ENCODE measurements around the gene NECAB3.

NECAB3 gene

DNA sequence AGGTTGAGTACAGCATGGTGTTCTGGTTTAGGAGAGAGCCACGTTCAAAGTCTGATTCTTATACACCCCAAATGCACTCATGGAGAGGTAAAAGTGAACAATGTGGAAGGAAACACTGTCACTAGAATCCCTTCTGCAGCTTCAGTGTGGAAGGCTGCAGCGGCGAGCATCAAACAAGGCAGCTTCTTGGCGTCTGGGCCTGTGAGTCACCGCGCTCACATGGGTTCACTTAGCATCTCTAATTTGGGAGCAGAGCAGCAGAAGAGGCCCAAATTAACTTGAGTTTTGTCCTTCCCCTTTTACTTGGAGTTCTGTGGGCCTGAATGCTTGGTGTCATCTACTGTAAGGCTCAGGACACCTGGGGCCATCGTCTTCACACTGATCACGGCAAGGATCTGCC lies 22.9 kb upstream of the NECAB3 start:
- DNase-seq (ENCODE audit: low read depth), result no peak

GRCh38 chr20:33696448-33696847 lies 22.2 kb upstream of the NECAB3 start:
- no peak for DNase-seq (ENCODE audit: low read depth)

- DNase-seq (ENCODE audit: low read depth), result no peak
These were observed 20.4 kb upstream of the NECAB3 start for GRCh38 chr20:33694639-33695012.

DNA sequence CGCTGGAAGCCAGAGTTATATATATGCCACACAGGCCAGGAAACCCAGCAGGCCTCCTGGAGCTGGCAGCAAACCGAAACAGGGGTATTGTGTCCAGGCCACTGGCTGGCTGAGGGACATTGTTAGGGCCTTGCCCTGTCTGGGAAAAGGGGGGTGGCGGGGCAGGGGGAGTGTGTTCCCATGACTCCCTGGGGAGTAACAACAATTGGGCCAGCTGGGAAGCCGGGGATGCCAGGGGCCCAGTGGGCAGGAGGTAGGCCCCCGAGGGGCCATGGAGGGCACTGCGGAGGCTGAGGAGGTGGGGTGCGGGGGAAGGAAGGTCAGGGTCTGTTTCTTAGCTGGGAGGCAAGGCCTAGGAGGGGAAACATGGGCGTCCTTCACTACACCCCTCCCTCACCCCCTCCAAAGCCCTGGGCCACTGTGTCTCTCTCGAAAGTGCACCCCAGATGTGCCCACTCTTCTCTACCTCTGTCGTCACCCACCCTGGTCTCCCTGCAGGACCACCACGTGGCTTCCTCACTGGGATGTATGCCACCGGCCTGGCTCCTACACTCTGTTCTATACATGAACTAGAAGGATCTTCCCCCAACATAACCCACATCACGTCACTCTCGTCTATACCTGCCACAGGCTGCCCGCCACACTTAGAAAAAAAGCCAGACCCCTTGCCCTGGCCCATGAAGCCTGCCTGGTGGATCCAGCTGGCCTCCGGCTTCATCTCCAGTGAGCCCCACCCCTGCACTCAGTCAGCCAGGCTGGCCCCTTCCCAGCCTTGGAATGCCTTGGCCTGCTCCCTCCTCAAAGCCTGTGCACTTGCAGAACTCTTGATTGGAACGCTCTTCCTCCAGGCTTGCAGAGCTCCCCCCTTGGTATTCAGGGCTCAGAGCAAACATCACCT lies 19.8 kb upstream of the NECAB3 start:
- no peak for DNase-seq (ENCODE audit: low read depth)

- no peak for DNase-seq (ENCODE audit: low read depth)
These were observed 19.1 kb upstream of the NECAB3 start for GRCh38 chr20:33693289-33693688.

GRCh38 chr20:33689973-33690372 lies 15.7 kb upstream of the NECAB3 start:
- peak; percentile 33 for DNase-seq (ENCODE audit: low read depth)

GRCh38 chr20:33689493-33689892 lies 15.3 kb upstream of the NECAB3 start:
- DNase-seq (ENCODE audit: low read depth), result no peak

GRCh38 chr20:33688938-33689424 lies 14.8 kb upstream of the NECAB3 start:
- no peak for DNase-seq (ENCODE audit: low read depth)

DNA sequence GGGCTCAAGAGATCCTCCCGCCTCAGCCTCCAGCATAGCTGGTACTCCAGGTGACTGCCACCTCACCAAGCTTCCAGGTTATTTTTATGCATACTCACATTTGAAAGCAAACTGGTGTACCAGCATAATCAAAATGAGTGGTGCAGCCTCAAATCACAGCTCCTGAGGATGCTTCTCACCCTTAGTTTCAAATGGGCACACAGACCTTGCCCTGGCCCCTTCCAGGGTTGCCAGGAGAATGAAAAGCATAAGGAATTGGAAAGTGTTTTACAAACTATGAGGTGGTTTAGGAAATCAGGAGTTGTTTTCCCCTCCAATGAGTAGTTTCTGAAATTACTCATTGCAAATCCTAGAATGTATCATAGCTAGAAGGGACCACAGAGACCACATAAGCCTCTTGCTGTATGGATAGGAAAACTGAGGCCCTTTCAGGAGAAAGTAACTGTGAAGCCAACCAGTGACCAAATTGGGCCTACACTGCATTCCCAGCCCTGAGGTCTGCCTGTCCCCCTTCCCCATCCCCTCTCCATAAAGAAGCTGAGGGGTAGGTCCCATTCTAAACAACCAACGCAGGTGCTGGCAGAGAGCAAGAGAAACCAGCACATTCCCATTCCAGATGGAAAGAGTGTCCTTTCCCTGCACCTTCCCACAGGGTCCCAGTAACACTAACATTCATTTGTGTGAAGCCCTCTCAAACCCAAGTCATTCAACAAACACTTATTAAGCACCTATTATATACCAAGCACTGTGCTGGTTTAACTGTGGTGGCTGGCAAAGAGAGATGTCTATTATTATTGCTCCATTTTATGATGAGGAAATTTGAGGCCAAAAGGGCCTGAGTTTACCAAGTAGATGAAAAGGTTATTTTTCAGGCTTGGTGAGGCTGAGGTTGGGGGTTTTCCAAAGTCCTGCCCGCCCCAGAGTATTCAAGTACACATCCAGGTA lies 14.0 kb upstream of the NECAB3 start:
- no peak for DNase-seq (ENCODE audit: low read depth)

GRCh38 chr20:33687370-33687915 lies 13.2 kb upstream of the NECAB3 start:
- no peak for DNase-seq (ENCODE audit: low read depth)

GRCh38 chr20:33686984-33687366 lies 12.7 kb upstream of the NECAB3 start:
- DNase-seq (ENCODE audit: low read depth), result no peak

- peak; percentile 89 for DNase-seq (ENCODE audit: low read depth)
These were observed 12.1 kb upstream of the NECAB3 start, which contains the start of gene E2F1 for GRCh38 chr20:33686100-33686983. Gene E2F1, minus strand, starts transcription at chr20:33686385. Its CDS starts 121 bp downstream, at chr20:33686264.

DNA sequence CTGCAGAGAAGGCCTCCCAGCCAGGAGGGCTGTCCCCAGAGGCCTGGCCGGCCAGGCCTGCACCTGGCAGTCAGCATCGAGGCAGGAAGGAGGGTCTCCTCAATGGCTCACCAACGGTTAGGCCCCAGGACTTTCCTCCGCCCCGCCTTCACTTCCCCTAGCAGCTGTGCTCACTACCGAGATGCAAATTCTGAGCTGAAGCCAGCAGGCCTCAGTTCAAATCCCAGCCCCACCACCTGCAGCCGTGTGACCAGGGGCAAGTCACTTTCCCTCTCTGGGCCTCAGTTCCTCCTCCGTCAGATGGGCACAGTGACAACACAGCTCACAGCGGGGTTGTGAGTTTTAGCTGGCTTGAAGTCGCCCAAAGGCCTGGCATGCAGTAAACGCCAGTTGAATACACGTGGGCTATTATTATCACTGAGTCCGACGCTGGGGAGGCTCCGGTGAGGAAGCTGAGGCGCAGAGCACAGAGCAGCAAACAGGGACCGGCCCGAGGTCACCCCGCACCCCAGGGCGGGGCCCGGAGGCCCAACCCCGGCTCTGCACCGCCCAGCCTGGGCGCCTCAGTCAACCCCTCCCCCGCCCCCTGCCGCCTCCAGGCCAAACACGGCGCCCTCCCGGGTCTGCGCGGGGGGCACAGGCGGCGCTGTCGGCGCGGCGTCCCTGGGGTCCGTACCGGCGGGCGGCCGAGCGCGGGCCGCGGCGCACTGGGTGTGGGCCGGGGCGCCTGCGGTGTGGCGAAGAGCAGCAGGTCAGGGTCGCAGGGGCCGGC lies 11.3 kb upstream of the NECAB3 start:
- no peak for DNase-seq (ENCODE audit: low read depth)

DNA sequence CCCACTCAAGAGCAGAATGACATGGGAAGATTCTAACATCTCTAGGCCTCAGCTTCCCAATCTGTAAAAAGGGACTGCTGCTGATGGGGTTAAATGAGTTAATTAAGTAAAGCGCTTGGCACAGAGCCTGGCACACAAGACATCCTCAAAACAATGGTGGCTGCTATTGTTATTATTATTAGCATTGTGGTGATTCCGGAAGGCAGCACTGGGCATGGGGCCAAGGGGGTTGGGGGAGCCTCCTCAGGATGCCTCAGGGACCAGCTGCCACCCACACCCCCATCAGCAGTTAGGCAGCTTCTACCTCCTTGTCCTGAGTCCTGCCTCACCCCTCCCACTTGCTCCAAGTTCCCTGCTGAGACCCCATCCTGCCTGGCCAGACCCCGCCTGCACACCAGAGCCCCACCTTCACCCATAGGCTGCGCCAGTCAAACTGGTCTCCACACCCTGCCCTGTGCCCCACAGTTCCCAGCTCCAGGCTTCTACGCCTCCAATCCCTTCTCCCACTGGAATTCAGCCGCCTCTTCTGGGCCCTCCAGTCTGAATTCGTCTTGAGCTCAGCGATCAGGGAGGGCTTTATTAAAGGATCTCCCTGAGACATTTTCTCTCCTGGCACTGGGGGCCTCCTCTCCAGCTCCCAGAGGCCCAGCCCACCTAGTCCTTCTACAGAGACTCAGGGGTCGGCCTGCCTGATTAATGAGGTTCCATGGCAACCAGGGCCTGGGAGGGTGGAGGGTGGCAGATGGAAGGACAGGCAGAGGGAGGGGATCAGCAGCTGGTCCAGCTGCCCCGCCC lies 10.5 kb upstream of the NECAB3 start:
- no peak for DNase-seq (ENCODE audit: low read depth)

GRCh38 chr20:33681728-33682353 lies 7.6 kb upstream of the NECAB3 start:
- no peak for DNase-seq (ENCODE audit: low read depth)

DNA sequence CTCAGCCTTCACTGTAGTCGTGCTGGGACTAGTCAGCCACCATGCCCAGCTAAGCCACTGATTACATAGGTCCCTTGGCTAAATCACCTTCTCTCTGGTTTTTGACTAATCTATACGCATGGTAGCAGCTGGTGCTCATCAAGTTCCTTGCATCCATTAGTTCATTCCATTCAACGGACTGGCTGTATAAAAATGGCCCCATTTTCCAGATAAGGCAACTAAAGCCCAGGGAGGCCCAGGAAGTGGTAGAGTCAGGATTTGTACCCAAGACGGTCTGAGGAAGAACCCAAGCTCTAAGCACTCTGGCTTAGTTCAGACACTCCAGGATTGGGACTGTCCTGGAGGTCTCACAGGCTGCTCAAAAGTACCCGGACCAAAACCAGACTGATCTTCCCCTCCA lies 7.1 kb upstream of the NECAB3 start:
- DNase-seq (ENCODE audit: low read depth), result no peak

DNA sequence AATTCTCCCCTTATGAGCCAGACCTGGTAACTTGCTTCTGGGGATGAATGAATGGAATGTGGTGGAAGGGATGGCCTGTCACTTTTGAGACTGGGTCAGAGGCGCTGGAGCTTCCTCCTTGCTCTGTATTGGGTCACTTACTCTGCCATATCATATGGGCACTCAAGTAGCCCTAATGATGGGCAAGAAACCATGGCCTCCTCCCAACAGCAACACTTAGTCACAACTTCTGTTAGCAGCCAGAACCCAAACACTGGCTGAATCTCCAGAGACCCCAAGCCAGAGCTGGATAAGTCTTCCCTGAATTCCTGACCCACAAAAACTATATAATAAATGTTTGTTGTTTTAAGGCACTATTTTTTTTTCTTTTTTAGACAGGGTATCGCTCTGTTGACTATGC lies 6.5 kb upstream of the NECAB3 start:
- DNase-seq (ENCODE audit: low read depth), result no peak

DNA sequence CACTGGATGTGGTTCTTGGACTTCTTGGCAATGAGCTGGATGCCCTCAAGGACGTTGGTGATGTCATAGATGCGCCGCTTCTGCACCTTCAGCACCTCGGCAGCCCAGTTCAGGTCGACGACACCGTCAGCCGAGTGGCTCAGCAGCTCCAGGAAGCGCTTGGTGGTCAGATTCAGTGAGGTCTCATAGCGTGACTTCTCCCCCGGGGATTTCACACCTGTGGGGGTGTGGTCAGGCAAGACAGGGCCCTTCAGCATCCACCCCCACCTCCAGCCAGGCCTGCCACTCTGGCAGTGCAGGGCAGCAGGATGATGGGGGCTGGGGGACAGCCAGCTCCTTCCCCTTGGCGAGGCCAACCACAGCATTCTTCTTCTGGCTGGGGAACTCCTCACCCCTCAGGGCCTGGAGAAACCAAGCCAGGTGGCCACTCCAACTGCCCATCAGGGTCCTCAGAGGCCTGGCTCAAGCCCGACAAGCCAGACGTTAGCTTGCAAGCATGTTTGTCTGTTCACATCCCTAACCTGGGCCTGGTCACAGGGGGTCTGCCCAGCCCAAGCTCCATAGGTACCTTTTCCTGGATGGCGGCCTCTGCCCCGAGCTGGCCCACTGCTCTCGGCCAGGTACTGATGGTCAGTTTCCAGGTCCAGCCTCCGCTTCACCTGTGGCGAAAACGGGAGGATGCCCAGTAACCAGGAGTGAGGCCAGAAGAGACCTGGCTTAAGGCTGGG lies 5.7 kb upstream of the NECAB3 start:
- DNase-seq (ENCODE audit: low read depth), result no peak
